Fibroblast of lung (primary cell): Measurements from ENCODE around the gene ZNHIT1.

ENCODE experiments used
- CTCF ChIP-seq, 2 donors: IDR thresholded peaks in 1 of 2; conservative IDR thresholded peaks in 1 of 2; 1 replicate in 1 of 2; 2 replicates in 1 of 2; pipeline ENCODE4 v1.5.1; 2011 to 2012; ENCODE audit warnings: low read length in 2 of 2, control low read depth in 1 of 2, inconsistent platforms in 1 of 2, low read depth in 1 of 2, mild to moderate bottlenecking in 1 of 2
- EZH2 ChIP-seq: IDR thresholded peaks from 2 replicates; pipeline ENCODE4 v1.5.1; 2012; ENCODE audit warnings: low read length, control low read depth, mild to moderate bottlenecking; ENCODE audit errors: missing control alignments

GRCh38 chr7:101174322-101174854 lies 43.6 kb upstream of the ZNHIT1 start:
- TF ChIP-seq CTCF (conservative IDR thresholded peaks at IDR 0.05 in 1 of 2, IDR thresholded peaks at IDR 0.05 in 1 of 2; ENCODE audit: low read depth in 1 of 2, low read length in 2 of 2) (no peak), EZH2 (peak; percentile 46)
